Posterior cingulate gyrus (tissue), 11 donors: Measurements from ENCODE around the gene DKK2.

Source experiments
- DNase-seq, 10 donors: peaks; one replicate each; pipeline versions ENCODE4 v3.0.0 to v3.0.0-alpha.2; 2020 to 2021; ENCODE audit warnings: mixed read lengths in 3 of 10
- intact Hi-C: fragments of 100-400 bp; cut with DNase I; formaldehyde crosslinking; loops from one replicate; pipeline ENCODE4 v1.15.1; 2023

Gene DKK2

DNA sequence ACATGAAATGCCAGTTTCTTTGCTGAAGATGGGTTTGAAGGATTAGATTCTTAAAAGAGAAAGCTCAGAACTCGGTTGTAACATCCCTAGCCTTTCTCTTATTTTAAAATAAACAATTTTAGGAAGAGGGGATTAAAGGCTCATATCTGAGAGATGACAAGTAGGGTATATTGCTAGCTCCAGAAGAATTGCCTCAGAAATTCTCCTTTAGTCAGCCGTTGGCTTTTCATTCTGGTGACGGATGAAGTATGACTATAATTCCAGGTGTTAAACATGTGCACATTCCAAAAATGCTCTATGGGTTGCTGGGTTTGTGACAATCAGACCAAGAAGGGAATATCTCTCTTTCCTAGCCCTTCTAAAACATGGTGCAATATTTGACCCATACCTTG lies 17.8 kb downstream of the DKK2 start:
- intact Hi-C loops, result no loop called here

DNA sequence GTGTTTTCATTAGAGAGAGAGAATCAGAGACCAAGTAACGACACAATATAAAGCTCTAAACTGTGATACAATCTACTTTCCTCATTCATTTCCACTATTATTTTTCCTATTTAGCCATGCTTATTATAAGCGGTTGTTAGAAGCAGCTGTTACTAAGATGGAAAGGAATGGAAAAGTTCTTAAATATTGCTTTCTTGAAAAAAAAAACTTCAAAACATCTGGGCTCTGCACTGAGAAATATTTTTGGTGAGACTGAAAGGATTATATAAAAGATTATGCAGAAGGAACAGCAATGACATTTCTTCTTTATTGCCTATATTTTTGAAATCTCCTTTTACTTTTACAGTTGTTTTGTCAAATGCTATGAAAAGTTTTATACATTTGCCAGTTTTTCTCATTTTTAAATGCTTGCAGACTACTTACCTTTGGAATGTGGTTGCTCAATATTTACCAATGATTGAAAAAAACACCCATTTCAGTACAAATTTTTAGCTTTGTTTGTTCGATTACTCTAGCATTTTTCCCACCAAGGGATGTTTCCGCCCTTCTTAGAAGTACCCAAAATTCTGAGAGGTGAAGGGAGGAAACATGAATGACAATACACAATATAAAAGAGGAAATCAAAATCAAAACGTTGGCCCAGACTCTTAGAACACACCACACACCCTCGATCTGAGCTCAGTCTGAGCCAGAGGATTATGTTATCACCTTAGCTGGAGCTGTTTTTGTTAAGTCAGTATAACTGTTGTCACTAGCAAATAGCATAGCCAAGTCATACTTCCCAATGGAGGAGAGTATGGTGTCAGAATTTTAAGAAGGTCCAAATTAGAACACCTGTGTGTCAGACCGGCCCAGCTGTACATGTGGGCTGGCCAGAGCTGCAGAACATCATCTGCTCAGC lies 18.4 kb downstream of the DKK2 start:
- intact Hi-C loops, result no loop called here

More for the DNA sequence above, 17.8 kb downstream of the DKK2 start:
- no peak for DNase-seq

DNA sequence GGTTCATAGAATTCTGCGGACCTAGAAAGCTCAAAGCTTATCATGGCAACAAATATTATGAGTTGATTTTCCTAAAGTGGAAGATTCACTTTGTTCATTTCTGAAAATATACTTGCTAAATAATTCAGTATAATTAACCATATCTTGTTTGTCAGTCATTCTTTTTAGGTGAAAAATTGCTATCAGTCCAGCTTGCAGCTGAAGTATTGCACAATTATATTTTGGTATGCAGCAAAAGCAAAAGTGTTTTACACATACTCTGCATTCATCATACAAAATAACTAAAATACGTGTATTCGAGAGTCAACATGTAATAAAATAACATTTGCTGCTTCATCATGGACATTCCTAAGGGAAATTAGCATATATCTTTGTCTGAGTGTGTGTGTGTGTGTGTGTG lies 24.8 kb downstream of the DKK2 start:
- intact Hi-C loops, result no loop called here
- DNase-seq, result no peak

More for the DNA sequence above, 18.4 kb downstream of the DKK2 start:
- DNase-seq, result peak in 2 of 10 donors; percentile 41

DNA sequence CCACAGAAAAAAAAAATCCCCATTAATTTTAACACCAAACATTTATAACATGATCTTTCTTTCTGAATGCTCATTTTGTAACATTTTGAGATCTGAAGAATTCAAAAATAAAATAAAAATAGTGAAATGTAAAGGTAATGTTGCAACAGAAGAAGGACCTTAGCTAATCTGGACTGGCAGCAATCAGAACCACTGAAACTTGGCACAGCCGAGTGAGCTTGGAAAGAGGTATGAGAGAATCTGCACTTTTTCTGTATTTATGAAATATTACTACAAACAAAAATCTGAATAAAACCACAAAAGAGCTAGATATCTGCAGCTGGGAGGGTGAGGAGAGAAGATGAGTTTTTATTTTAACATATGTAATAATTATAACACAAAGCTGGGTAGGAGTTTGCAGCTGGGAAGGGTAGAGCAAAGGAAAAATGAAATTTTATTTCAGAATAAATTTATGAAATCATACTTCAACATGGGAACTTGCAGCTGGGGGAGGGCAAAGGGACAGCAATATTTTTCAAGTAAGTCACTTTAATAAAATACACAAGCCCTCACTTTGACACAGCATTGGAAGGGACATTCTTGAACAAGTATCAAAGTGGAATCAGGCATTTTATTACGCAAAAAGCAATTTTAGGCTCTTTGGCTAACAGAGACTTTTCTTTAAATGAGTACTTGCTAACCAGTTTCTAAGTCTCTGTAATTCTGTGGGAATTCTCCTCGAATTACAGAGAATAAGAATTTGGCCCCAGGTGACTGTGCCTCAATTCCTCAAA lies 26.7 kb downstream of the DKK2 start:
- no peak for DNase-seq
- intact Hi-C loops, result no loop called here

DNA sequence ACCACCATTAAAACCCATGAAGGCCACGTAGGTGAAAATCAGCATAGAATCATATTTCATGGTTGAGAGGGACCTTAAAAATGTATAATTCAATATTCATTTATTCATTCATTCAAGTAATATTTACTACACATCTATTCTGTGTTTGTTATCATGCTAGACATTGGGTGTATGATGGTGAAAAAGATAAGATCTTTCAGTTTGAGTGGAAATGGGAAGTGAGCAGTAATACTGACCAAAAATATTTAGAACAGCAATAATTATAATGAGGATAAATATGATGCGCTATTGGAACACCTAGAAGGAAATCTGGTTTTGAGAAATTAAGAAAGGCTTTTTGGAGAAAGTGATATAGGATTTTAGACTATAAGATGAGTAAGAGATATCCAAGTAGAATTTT lies 28.0 kb downstream of the DKK2 start:
- intact Hi-C loops, result no loop called here
- no peak for DNase-seq

DNA sequence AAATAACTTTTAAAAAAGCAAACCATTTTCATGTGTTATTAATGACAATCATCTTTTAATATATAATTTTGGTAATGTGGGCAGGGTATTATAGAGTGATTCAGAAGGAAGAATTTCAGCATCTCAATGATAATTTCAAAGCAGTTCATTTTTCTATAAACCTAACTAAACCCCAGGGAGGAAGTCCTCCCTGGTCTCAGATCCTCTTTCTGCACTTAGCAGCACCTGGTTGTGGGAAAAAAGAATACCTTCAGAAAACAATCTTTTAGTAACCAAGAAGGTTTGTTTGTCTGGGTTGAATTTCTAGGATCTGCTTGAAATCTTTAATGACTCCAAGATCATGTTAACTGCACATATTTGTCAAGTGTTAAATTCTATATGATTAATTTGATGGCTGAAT lies 29.9 kb downstream of the DKK2 start:
- intact Hi-C loops, result no loop called here
- no peak for DNase-seq

DNA sequence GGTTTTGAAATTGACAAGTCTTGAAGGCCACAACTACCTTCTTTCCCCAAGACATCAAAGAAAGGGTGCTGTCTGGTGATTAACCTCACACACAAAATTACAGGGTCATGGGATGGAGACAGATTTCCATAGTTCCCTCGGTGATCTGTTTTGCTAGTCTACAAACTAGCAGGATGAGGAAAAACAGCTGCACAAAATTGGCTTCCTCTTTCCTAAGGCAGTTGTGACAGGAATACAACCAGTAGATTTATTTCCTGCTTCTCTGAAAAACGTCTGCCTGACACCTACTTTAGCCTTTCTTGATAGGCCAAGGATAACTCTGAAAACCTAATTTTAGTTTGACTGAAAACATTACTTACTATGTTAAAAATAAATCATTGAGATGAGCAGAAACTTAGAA lies 39.6 kb downstream of the DKK2 start:
- intact Hi-C loops, result no loop called here
- DNase-seq, result no peak

DNA sequence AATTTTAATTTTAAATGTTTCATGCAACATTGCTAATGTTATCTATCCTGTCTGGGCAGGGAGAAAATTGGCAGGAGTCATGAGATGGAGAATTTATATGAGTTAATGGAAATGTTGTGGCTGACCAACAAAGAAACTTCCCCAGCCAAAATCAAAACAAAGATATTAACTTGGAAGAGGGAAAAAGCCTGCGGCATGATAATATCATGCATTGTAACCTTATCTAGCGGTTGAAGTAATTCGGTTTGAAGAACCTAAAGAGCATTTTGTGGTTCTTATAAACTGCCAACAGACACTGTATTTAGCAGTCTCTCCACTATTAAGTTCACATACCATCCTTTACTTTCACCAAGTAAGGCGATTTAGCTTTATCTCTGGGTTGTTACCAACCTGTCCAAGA lies 42.3 kb downstream of the DKK2 start:
- intact Hi-C loops, result no loop called here

DNA sequence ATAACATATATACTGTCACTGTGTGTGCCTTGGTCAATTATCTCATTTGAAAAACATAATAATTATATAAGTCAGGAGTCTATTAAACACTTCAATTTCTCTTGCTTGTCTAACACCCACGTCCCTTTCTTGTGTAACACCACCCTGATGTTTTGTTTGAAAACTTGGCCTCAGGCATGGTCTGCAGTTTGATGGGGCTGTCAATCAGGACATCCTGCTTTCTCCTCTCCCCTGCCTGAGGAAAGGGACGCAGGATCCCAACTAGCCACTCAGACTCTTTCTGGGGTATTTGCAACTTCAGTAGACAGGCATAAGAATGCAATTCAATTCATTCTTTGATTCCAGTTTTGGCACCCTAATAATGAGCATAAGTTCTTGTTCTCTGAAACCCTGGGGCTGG lies 48.8 kb downstream of the DKK2 start:
- intact Hi-C loops, result no loop called here

More for the DNA sequence above, 42.3 kb downstream of the DKK2 start:
- no peak for DNase-seq

DNA sequence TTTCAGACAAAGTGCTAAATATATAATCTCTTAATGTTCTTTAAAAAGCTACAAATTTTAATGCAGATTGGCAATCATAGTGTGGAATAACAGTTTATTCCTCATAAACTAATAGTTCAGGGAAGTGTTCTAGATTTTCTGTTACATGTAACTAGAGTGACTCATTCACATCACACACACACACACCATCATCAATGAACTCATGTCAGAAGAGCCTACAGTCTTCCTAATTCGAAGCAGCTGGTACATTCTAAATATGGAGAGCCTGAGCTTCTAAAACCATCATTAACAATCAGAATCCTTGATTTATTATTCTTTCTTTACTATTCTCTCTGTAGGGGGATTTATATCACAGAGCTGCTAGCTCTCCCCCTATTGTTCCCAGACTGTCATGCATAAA lies 49.6 kb downstream of the DKK2 start:
- no peak for DNase-seq
- intact Hi-C loops, result no loop called here

More for the DNA sequence above, 48.8 kb downstream of the DKK2 start:
- DNase-seq, result no peak

DNA sequence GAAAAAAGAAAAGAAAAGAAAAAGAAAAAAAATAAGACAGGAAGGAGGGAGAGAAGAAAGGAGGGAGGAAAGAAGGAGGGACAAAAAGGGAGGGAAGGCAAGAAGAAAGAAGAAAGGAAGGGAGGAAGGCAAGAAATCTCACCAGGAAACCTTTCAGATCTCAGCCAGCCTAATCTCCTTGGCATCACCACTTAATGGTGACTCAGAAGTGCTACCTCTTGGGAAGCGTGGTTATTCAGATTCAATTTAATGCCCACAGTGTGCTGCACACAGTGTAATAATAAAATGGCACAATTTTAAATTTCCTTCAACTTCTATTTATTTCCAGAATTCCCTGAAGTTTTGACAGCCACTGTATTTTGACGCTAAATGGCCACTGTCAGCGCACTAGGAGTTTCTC lies 50.3 kb downstream of the DKK2 start:
- no peak for DNase-seq
- intact Hi-C loops, result no loop called here

DNA sequence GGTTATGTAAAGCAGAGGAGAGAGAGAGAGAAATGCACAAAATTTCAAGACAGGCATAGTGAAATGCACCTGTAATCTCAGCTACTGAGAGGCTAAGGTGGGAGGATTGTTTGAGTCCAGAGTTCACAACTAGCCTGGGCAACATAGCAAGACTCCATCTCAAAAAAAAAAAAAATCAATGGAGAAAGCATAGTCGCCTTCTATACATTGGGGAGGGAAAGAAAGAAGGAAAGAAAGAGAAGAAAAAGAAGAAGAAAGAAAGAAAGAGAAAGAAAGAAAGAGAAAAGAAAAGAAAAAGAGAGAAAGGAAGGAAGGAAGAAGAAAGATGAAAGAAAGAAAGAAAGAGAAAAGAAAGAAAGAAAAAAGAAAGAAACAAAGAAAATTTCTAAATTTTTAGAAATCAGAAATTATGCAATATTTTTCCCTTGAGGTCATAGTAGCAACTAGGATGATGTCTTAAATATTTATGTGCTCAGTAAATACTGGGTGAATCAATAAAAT lies 53.4 kb downstream of the DKK2 start:
- intact Hi-C loops, result no loop called here
- no peak for DNase-seq

DNA sequence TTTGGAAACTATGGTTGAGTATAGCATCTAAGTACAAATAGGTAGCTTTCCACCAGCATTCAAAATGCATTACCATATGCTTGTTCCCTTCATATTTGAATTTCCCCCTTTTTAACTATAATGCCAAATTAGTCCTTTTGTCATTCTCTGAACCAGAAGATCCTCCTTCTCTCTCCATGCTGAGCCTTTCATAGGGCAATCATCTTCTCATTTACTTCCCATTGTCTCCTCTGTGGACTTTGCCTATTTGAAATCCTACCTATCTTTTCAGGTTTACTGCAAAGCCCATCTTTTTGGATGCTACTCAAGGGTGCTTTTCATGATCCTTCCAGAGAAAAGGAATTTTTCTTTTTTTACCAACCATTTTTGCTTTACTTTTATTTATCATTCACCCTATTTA lies 54.7 kb downstream of the DKK2 start:
- no peak for DNase-seq
- intact Hi-C loops, result no loop called here

DNA sequence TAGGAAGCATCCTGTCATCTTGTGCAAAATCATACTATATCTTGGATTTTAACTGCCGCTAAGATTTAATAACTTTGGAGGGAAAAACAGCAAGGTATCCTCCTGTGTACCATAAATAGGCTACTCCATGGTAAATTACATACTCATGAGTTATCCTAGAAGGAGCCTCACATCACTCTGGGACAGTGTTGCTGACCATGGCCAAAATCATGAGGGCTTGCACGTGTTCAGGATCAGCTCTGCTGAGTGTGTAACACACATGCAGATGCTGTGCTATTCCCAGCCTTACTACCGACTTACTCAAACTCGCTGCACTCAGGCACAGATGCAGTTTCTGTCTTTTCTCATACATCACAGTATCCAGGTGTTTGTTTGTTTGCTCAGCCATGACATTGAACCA lies 56.6 kb downstream of the DKK2 start:
- intact Hi-C loops, result no loop called here
- DNase-seq, result no peak

DNA sequence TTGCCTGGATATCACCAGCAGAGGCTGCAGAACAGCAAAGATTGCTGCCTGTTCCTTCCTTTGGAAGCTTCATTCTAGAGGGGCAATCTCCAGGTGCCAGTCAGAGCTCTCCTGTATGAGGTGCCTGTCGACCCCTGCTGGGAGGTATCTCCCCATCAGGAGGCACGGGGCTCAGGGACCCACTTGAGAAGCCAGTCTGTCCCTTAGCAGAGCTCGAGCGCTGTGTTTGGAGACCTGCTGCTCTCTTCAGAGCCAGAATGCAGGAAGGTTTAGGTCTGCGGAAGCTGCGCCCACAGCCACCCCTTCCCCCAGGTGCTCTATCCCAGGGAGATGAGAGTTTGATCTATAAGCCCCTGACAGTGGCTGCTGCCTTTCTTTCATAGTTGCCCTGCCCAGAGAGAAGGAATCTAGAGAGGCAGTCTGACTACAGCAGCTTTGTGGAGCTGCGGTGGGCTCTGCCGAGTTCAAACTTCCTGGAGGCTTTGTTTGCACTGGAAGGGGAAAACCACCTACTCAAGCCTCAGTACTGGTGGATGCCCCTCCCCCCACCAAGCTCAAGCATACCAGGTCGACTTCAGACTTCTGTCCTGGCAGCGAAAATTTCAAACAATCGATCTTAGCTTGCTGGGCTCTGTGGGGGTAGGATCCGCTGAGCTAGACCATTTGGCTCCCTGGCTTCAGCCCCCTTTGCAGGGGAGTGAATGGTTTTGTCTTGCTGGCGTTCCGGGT lies 57.9 kb downstream of the DKK2 start:
- intact Hi-C loops, result no loop called here
- peak in 1 of 10 donors; percentile 59 for DNase-seq

DNA sequence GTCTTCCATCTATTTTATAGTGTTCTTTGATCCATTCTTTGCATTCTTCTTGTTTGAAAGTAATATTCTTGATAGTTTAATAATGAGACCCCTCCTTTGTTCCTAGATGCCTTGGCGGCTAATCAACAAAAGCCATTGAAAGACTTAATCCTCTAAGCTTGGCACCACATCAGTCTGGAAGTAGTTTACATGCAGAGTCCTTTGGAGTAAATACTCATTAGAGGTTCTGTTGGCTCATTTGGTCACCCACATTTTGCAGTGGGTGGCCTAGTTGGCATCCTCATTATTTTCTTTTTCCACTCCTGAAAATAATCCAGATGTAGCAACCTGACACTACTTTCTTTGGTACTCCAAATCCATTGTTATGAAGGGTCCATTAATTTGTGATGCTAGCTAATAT lies 64.5 kb downstream of the DKK2 start:
- no peak for DNase-seq
- intact Hi-C loops, result no loop called here

DNA sequence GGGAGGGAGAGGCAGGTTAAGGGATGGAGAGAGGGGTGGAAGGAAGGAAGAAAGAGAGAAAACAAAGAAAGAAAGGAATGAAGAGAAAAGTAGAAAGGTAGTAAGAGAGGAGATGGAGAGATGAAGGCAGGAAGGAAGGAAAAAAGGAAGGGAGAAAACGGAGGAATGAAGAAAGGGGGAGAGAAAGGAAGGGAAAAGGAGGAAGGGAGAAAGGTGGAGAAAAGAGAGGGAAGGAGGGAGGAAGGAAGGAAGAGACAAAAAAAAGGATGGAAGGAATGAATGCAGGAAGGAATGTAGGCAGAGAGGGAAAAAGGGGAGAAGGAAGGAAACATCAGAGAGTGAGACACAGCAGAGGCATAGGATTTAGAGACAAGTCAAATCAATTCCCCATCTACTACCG lies 68.2 kb downstream of the DKK2 start:
- intact Hi-C loops, result no loop called here
- no peak for DNase-seq

DNA sequence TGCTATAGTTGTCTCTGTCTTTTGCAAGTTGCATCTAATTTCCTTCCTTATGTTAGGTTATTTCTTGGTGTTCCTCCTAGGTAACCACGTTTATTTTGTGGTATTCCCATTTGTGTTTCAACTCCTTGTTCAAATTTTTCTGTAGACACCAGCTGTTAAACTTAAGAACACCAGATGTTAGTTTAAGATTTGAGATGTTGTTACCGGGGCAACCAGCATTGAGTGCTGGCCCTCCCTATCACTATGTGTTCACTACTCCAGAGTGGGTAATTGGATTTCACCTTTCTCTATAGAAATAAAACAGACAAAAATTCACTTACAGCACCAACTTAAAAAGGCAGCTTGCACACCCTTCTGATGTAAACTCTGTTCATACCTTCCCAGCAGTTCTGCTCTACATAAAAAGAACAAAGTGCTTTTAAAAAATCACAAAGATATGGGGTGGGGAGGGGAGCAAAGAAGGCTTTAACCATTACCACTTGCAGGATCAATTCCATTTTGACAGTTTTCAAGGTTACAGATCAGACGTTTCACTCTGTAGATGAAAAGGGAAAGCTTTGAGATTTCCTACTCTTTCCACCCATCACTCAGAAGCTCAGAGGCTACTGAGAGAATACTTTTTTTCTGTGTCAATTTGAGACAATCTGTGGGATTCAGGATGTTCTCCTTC lies 82.9 kb downstream of the DKK2 start:
- no peak for DNase-seq
- intact Hi-C loops, result no loop called here

DNA sequence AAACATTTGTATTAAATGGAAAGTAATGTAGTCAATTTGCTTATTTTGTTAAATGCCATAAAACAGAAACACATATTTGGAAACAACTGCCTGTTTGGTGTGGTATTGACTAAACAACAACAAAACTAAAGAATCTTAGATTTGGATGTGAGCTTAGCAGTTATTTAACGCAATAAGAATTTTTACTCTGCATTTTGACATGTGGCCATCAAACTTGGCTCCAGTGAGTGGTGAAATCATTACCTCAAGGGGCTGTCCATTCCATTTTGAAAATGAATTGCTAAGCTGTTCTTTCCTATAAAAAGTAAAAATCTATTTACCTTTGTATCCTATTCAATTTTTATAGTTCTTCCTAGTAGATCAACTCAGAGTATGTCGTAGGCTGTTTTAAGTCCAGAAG lies 84.2 kb downstream of the DKK2 start:
- intact Hi-C loops, result no loop called here
- DNase-seq, result no peak

DNA sequence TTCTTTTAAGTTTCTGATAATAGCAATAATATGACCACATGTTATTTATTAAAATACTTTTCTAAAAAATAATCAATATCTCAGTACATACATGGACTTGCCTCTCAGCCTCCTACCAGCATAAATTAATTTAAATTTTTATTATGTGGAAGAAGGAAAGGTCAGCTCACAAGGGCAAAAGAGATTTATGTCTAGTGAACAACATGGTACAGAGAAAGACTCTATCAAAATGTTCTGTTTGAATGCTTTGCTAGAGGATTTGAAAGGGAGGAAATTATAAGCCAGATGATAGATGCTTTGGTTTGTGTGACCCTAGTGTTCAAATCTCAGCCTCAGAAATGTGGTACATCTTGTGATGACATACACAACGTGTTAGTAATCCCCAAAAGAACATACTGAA lies 94.3 kb downstream of the DKK2 start:
- intact Hi-C loops, result no loop called here

More for the DNA sequence above, 94.3 kb downstream of the DKK2 start:
- DNase-seq, result no peak
